Loucy (cell line): ENCODE data around the gene CLIP1.
"Not testable (repeated sequence)": the region's sequence is repeated elsewhere in the genome, so short reads cannot be mapped to it uniquely, and the experiment has no call there.

Experiments
- H2AFZ ChIP-seq: fragments of 200-600 bp; sonication (generic); 2 replicates; pipeline ENCODE4 v1.6.0; 2016; ENCODE audit warnings: antibody characterized with exemption, mild to moderate bottlenecking, low read length, moderate library complexity
- H3F3A ChIP-seq: fragments of 200-600 bp; 2 replicates; pipeline ENCODE4 v1.6.0; 2016; ENCODE audit warnings: antibody characterized with exemption, low read depth, mild to moderate bottlenecking
- H3K27me3 ChIP-seq: fragments of 200-600 bp; sonication (generic); 2 replicates; pipeline ENCODE4 v1.6.1; 2014; ENCODE audit warnings: low read length, mild to moderate bottlenecking; ENCODE audit not compliant: insufficient read depth, poor library complexity, severe bottlenecking
- H3K36me3 ChIP-seq: fragments of 200-600 bp; sonication (generic); 2 replicates; pipeline ENCODE4 v1.6.1; 2016; ENCODE audit warnings: low read length; ENCODE audit not compliant: insufficient read depth
- H3K4me1 ChIP-seq: fragments of 200-600 bp; sonication (generic); 2 replicates; pipeline ENCODE4 v1.5.1; 2014; ENCODE audit warnings: low read length, mild to moderate bottlenecking; ENCODE audit not compliant: insufficient read depth, poor library complexity, severe bottlenecking
- H3K4me2 ChIP-seq: fragments of 200-600 bp; sonication (generic); 2 replicates; pipeline ENCODE4 v1.6.0; 2014; ENCODE audit warnings: antibody characterized with exemption, low read length, low read depth, mild to moderate bottlenecking; ENCODE audit not compliant: poor library complexity, severe bottlenecking
- H3K4me3 ChIP-seq: fragments of 200-600 bp; sonication (generic); 2 replicates; pipeline ENCODE4 v1.5.1; 2014; ENCODE audit warnings: low read length, mild to moderate bottlenecking, mixed read lengths; ENCODE audit not compliant: poor library complexity, severe bottlenecking
- H3K79me2 ChIP-seq: fragments of 200-600 bp; sonication (generic); 2 replicates; pipeline ENCODE4 v1.6.1; 2014; ENCODE audit warnings: low read length; ENCODE audit not compliant: insufficient read depth
- H3K9ac ChIP-seq: fragments of 200-600 bp; sonication (generic); 2 replicates; pipeline ENCODE4 v1.6.0; 2014; ENCODE audit warnings: mild to moderate bottlenecking, low read depth, low read length, moderate library complexity; ENCODE audit not compliant: poor library complexity, severe bottlenecking
- H3K9me2 ChIP-seq: fragments of 200-600 bp; sonication (generic); replicated peaks from 2 replicates; pipeline ENCODE4 v1.6.1; 2016; ENCODE audit warnings: low read depth, low read length, mixed read lengths
- H3K9me3 ChIP-seq: fragments of 200-600 bp; sonication (generic); 2 replicates; pipeline ENCODE4 v1.6.1; 2014; ENCODE audit warnings: mild to moderate bottlenecking, antibody characterized with exemption, low read length, low read depth; ENCODE audit not compliant: insufficient read depth
- H4K20me1 ChIP-seq: fragments of 200-600 bp; sonication (generic); 2 replicates; pipeline ENCODE4 v1.6.0; 2014; ENCODE audit warnings: antibody characterized with exemption, low read length, mild to moderate bottlenecking; ENCODE audit not compliant: insufficient read depth, poor library complexity, severe bottlenecking
- CTCF ChIP-seq: fragments of 200-600 bp; sonication (generic); conservative IDR thresholded peaks from 2 replicates; pipeline ENCODE4 v1.5.1; 2014; ENCODE audit warnings: mild to moderate bottlenecking, antibody characterized with exemption, low read length
- EZH2phosphoT487 ChIP-seq: fragments of 200-600 bp; IDR thresholded peaks from 2 replicates; pipeline ENCODE4 v1.6.1; 2018; ENCODE audit warnings: antibody characterized with exemption, mild to moderate bottlenecking, moderate library complexity, borderline replicate concordance

The CLIP1 gene

GRCh38 chr12:122374707-122375106 lies 47.8 kb downstream of the CLIP1 start:
- Histone ChIP-seq H3K4me1 (no peaks in the 10 kb centered on the region), H3K4me2 (no peak overlapping the region), H3K79me2 (no peaks in the 10 kb centered on the region), H3K4me3 (no peak overlapping the region), H3K36me3 (peaks cover 21% of the 10 kb centered on the region; the same call in 1 of the 2 replicates), H3K9ac (no peak overlapping the region), H4K20me1 (no peaks in the 10 kb centered on the region), H3K9me2 (no peaks in the 10 kb centered on the region), H3F3A (no peaks in the 10 kb centered on the region), H2AFZ (no peak overlapping the region), H3K27me3 (no peaks in the 10 kb centered on the region), H3K9me3 (no peaks in the 10 kb centered on the region)
- TF ChIP-seq CTCF (no peak), EZH2phosphoT487 (no peak)

GRCh38 chr12:122371475-122372045 lies 50.9 kb downstream of the CLIP1 start:
- no peaks in the 10 kb centered on the region for H3K79me2 ChIP-seq

GRCh38 chr12:122368361-122369073 lies 54.0 kb downstream of the CLIP1 start:
- Histone ChIP-seq H3K9ac (no peak overlapping the region), H3K4me2 (no peak overlapping the region), H3K9me3 (no peaks in the 10 kb centered on the region), H2AFZ (no peak overlapping the region), H3K36me3 (no peaks in the 10 kb centered on the region), H3K79me2 (no peaks in the 10 kb centered on the region), H4K20me1 (no peaks in the 10 kb centered on the region), H3K27me3 (no peaks in the 10 kb centered on the region), H3K4me3 (no peak overlapping the region), H3F3A (no peaks in the 10 kb centered on the region), H3K9me2 (no peaks in the 10 kb centered on the region), H3K4me1 (no peaks in the 10 kb centered on the region)
- TF ChIP-seq EZH2phosphoT487: no peak
- no peak for TF ChIP-seq CTCF

More at GRCh38 chr12:122371475-122372045, 50.9 kb downstream of the CLIP1 start:
- Histone ChIP-seq H3K27me3 (no peaks in the 10 kb centered on the region), H3K4me3 (no peak overlapping the region), H3K4me2 (no peak overlapping the region), H2AFZ (no peak overlapping the region), H3K4me1 (no peaks in the 10 kb centered on the region), H4K20me1 (no peaks in the 10 kb centered on the region), H3K9ac (no peak overlapping the region), H3K36me3 (0 out of 2 replicates have a peak, but pooled peaks cover 4% of the 10 kb centered on the region), H3F3A (no peaks in the 10 kb centered on the region), H3K9me2 (no peaks in the 10 kb centered on the region), H3K9me3 (no peaks in the 10 kb centered on the region)
- no peak for TF ChIP-seq CTCF
- TF ChIP-seq EZH2phosphoT487: no peak

- not testable (repeated sequence) for H3K79me2 ChIP-seq, H3K9me2 ChIP-seq, H3F3A ChIP-seq, H2AFZ ChIP-seq, H4K20me1 ChIP-seq, H3K27me3 ChIP-seq, H3K9ac ChIP-seq, H3K4me2 ChIP-seq, H3K36me3 ChIP-seq, H3K4me1 ChIP-seq, H3K9me3 ChIP-seq, H3K4me3 ChIP-seq
Measured at GRCh38 chr12:122367632-122368031, 54.8 kb downstream of the CLIP1 start.
